Sigmoid colon (tissue), 4 donors: Measurements from ENCODE around the gene TOP1.

Experiments
- CTCF ChIP-seq, 4 experiments: fragments of 450-650 bp in 3 of 4; fragments of 200-600 bp in 1 of 4; IDR thresholded peaks; one replicate each; pipeline ENCODE4 v1.5.1; 2016 to 2019; ENCODE audit warnings: antibody characterized with exemption in 4 of 4, mild to moderate bottlenecking in 3 of 4, moderate library complexity in 2 of 4
- POLR2A ChIP-seq, 2 donors: fragments of 450-650 bp; IDR thresholded peaks; one replicate each; pipeline ENCODE4 v1.6.1; 2016; ENCODE audit warnings: antibody characterized with exemption in 2 of 2, mild to moderate bottlenecking in 2 of 2, moderate library complexity in 2 of 2
- POLR2AphosphoS5 ChIP-seq, 4 donors: sonication (generic); formaldehyde crosslinking; IDR thresholded peaks; one replicate each; pipeline ENCODE4 v1.6.1; 2017; ENCODE audit warnings: antibody characterized with exemption in 4 of 4

GRCh38 chr20:41035207-41035606 lies 6.6 kb downstream of the TOP1 start:
- TF ChIP-seq CTCF (IDR thresholded peaks at IDR 0.05) (no peak), POLR2AphosphoS5 (IDR thresholded peaks at IDR 0.05) (no peak), POLR2A (IDR thresholded peaks at IDR 0.05) (no peak)
